Hematopoietic multipotent progenitor cell treated with erythropoietin and hydrocortisone succinate and interleukin-3 and kit ligand, for 8 days (in vitro differentiated cells): Measurements from ENCODE around the gene SMG5.
"Not testable (repeated sequence)": the region's sequence is repeated elsewhere in the genome, so short reads cannot be mapped to it uniquely, and the experiment has no call there.

Experiments
- DNase-seq: peaks from one replicate; pipeline ENCODE4 v3.0.0-alpha.2; 2015

The SMG5 gene, protein sequence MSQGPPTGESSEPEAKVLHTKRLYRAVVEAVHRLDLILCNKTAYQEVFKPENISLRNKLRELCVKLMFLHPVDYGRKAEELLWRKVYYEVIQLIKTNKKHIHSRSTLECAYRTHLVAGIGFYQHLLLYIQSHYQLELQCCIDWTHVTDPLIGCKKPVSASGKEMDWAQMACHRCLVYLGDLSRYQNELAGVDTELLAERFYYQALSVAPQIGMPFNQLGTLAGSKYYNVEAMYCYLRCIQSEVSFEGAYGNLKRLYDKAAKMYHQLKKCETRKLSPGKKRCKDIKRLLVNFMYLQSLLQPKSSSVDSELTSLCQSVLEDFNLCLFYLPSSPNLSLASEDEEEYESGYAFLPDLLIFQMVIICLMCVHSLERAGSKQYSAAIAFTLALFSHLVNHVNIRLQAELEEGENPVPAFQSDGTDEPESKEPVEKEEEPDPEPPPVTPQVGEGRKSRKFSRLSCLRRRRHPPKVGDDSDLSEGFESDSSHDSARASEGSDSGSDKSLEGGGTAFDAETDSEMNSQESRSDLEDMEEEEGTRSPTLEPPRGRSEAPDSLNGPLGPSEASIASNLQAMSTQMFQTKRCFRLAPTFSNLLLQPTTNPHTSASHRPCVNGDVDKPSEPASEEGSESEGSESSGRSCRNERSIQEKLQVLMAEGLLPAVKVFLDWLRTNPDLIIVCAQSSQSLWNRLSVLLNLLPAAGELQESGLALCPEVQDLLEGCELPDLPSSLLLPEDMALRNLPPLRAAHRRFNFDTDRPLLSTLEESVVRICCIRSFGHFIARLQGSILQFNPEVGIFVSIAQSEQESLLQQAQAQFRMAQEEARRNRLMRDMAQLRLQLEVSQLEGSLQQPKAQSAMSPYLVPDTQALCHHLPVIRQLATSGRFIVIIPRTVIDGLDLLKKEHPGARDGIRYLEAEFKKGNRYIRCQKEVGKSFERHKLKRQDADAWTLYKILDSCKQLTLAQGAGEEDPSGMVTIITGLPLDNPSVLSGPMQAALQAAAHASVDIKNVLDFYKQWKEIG

DNA sequence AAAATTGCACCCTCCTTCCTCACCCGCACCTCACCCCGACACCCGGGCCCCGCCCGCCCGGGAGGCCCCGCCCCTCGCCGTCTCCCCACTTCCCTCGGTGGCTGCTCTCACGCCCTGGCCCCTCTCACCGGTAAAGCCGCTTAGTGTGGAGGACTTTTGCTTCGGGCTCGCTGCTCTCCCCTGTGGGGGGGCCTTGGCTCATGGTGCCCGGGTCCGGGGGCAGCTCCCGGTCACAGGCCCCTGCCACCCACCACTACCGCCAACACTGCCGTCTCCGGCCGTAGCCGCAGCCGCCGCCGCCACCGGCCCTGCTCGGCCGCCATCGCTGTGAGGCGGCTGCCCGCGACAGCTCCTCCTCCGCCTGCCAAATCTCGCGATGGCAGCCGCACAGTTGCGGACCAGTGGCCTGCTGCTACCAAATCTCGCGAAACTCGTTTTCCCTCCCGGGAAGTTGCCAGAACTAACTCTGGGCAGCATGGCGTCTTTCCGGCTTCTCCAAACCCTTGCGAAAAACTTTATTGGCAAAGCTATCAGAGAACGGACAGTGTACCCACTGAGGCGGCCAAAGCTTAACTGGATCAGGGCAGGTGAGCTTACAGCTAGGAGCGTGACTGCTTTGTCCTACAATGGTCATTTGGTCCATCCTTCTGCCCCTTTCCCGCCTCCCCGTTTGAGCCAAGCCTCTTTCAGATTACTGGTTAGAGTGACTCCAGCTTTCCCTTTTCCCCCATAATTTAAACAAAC, at the start of gene SMG5:
Gene SMG5 (minus strand): TSS at position 347 of the 744 bp plus-strand sequence. CDS start 145 bp downstream, at position 202.
- peak; percentile 98 for DNase-seq

DNA sequence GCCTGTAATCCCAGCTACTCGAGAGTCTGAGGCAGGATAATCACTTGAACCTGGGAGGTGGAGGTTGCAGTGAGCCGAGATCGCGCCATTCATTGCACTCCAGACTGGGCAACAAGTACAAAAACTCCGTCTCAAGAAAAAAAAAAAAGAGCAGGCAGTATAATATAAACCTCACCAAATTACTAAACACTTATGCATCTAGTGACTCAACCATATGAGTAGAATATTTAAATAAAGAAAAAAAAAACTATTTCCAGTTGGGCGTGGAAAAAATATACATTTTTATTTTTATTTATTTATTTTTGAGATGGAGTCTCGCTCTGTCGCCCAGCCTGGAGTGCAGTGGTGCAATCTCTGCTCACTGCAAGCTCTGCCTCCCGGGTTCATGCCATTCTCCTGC, 40.6 kb upstream of the SMG5 start:
- not testable (repeated sequence) for DNase-seq

DNA sequence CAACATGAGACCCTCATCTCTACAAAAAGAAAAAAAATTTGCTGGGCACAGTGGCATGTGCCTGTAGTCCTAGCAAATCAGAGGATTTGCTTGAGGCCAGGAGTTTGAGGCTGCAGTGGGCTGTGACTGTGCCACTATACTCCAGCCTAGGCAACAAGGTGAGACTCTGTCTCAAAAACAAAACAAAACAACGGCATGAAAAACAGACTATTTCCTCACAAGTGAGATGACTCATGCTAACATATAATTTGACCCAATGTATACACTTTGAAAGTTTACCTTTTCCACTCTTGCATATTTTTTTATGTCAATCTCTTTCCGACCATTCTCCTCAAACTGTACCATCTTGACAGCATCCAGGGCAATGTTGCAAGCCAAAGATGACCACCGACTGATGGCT, 37.9 kb upstream of the SMG5 start:
- no peak for DNase-seq

DNA sequence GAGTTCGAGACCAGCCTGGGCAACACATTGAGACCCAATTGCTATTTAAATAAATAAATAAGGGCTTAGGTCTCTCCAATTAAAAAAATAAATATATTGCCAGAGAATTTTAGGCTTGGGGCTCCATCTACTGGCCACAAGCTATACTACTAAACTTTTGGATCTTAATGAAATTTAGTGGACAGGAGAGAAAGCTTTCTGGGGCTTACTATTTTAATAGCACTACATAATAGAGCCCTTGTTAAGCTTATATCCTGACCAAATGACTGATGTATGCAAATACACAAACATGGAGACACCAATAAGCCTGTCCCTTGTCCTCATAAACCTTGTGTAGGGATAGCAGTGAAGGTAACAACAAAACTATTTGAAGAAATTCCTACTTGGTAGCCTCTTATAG, 37.0 kb upstream of the SMG5 start:
- peak; percentile 57 for DNase-seq

DNA sequence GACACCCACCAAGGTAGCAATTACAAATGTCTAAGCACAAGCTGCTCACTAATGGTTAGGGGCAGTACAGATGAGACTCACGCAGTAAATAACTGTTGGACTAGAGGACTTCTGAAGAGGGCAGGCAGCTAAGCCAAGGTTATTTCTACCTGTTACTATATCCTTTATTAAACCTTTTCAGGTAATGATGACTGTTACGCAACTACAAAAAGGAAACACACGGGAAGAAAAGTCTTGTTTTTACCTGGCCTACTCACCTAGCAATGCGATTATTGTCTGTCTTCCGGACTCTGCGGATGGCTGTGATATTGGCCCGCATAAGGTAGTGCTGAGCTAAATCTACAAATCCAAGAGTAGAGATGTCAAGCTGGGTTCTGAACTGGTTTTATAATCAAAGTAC, 34.3 kb upstream of the SMG5 start:
- DNase-seq = no peak

DNA sequence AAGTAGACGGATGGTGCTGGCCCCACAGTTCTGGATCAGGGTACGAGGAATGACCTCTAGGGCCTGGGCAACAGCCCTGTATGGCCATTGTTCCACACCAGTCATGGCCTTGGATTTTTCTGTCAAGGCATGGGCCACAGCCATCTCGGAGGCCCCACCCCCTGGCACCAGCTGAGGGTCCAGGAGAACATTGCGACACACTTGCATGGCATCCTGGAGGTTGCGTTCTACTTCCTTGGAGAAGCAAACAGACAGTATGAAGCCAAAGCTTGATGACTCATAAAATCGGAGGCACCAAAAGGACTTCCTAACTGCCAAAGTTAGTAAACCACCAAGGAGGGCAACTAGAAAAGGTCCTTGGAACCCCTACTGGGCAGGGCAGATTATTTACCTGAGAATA, 28.3 kb upstream of the SMG5 start:
- DNase-seq = no peak

DNA sequence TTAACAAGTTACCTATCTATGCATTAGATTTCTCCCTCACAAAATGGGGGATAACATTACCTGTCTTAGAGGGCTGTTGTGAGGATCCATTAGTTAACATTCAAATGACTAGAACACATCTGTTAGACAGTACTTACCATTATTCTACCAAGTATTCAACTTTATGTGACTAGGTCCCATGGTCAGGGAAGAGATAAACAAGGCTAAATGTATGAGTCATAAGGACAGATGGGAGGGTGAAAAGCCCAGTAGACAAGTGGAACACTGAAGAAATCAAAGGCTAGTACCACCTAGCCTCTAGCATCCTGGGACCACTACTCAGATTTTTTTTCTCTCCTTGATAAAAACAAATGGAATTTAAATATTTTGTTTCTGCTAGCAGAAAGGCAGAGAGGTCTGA, 25.5 kb upstream of the SMG5 start:
- no peak for DNase-seq

DNA sequence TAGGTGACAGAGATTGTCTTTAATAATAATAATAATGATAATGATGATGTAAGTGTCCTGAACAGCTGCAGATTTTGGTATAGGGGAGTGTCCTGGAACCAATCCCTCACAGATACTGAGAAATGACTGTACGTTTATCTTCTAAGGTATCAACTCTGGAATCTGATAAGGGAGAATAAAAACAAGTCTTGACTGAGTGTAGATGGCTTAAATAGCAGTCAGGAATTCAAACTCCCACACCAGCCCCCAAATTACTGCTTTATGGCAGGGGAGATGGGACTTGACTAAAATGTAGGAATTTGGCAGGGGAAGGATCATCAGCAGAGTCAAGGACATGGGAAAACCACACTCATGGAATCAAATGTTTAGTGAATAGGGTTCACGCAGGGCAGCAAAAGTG, 22.6 kb upstream of the SMG5 start:
- DNase-seq = no peak

DNA sequence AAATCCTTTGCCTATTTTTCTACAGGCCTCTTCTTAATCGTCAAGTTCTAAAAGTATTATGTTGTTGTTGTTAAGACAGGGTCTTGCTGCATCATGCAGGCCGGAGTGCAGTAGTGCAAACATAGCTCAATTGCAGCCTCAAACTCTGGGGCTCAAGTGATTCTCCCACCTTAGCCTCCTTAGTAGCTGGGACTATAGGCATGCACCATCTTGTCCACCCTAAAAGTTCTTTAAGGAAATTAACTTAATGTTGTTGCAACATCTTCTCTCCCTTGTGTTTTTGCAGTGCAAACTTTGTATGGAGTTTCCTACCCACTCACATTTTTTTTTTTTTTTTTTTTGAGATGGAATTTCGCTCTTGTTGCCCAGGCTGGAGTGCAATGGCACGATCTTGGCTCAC, 20.6 kb upstream of the SMG5 start:
- DNase-seq = no peak

DNA sequence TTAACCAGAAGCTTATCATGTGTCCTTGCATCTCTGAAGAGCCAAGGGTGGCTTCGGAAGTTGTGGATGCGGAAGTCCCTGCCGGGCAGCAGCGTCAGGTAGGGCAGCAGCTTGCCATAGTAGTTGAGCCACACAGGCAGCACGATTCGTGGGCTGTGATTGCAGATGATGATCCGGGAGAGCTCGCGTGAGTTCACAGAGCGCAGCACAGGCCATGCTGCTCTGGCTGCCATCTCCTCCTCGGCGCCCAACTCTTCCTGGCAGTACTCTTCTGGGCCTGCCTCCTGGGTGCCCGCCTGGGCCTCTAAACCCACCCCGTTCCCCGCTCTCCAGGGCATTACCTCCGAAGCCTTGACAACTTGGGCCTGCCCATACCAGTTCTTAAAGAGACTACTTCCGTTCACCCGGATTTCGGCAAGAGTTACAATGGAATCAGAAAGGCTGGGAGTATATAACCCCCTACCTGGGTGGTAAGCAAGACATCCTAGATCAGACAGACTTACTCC, 16.3 kb upstream of the SMG5 start, which contains the start of gene VHLL:
Gene VHLL (minus strand): TSS at position 456 of the 506 bp plus-strand sequence. CDS start 118 bp downstream, at position 338.
- no peak for DNase-seq

DNA sequence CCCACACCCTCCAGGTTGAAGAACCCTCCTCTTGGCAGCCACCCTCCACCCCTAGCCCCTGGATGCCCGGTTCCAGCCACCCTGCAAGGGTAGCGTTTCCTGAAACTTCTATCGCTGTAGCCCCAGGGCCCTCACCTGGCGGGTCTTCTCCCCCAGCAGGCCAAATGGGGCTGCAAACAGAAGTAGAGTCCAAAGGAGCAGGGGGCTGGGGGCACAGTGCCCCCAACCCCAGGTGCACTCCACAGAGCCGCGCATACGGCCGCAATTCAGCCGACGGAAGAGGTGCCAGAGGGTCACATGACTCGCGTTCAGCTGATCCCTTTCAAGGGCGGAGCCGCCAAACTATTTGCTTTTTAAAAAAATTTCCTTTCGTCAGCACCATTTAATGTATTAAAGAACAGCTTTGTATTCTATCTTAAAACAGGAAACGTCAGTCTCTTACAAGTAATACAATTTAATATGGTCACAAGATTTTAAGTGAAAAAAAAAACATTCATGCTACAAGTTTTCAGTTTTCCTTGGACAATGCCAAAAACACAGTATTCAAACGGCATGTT, 12.8 kb upstream of the SMG5 start, which contains the start of gene GLMP:
Gene GLMP (minus strand): TSS at position 289 of the 557 bp plus-strand sequence. CDS start 34 bp downstream, at position 255.
- peak; percentile 79 for DNase-seq

DNA sequence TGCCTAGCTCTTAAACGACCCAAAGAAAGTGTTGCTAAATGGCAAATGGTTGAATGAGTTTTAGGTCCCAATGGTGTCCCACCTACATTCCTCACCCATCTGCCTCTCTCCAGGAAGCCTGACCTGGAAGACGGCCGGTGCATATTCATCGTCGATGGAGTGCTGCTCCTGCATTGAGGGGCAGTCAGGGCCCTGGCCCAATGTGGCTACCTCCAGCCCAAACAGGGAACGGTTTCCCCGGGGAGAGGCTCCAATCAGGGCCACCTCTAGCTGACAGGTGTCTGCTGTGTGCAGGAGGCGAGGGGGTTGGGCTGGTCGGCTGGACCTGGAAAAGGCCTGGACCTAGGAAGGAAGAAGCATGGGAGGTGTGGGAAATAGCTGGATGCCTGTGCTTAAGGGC, 11.3 kb upstream of the SMG5 start:
- no peak for DNase-seq

DNA sequence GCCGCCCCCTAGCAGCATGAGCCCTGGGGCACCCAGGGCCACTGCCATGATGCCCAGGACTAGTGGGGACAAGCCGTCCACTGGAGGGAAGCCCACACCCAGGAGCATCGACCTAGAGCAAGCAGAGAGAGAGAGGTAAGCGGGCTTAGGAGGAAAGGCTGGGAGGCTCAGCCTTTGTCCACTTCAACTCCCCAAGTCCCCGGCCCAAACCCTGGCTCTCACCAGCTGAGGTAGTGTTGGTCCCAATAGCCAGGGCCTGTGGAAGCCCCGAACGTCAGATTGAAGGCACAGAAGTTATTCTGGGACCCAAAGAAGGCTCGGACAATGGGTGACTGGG, 10.4 kb upstream of the SMG5 start:
- DNase-seq = no peak

DNA sequence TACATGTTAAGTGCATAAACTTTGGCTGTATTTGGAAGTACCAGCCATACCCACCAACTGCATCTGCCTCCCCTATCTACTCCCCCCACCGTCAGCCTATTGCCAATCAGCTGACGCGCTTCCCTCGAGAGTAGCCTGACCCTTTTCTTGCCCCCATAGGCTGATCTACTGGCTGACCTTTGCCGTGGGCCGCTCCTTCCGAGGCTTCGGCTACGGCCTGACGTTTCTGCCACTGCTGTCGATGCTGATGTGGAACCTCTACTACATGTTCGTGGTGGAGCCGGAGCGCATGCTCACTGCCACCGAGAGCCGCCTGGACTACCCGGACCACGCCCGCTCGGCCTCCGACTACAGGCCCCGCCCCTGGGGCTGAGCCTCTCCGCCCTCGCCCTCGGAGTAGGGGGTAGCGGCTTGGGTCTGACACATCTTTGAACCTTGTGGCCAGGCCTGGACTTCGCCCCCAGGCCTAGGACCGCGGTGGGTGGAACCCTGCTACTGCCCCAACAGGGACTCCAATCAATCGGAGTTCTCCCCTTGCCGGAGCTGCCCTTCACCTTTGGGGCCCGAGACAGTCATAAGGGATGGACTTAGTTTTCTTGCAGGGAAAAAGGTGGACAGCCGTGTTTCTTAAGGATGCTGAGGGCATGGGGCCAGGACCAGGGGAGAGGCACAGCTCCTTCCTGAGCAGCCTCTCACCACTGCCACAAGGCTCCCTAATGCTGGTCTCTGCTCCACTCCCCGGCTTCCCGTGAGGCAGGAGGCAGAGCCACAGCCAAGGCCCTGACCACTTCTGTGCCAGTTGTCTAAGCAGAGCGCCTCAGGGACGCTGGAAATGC, 8.8 kb upstream of the SMG5 start:
- DNase-seq = peak; percentile 81

DNA sequence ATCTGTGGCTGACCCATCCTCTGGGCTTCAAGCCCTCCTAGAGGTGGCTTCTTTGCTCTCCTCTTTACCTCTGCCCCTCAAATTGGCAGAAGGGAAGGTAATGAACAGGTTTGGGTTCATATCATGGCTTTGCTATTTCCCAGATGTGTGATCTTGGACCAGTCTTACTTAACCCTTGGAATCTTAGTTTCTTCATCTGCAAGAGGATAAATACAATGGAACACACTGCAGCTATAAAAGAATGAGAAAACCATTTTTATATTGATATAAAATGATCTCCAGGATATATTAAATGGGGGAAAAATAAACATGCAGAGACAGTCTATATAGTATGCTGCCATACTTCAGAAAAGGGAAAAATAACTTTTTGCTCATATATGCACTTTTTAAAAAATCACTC, 7.2 kb upstream of the SMG5 start:
- DNase-seq = no peak

DNA sequence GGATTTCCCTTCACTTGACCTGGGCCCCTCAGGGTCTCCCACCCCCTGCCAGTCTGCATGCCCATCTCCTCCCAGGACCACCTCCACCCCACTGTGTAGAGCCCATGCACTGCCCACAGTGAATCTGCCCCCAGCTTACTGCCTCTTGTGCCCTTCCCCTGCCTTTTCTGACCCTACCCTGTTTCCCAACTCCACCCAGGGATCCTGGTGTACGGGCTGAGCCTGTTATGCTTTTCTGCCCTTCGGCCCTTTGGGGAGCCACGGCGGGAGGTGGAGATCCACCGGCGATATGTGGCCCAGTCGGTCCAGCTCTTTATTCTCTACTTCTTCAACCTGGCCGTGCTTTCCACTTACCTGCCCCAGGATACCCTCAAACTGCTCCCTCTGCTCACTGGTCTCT, 3.4 kb upstream of the SMG5 start:
- no peak for DNase-seq

DNA sequence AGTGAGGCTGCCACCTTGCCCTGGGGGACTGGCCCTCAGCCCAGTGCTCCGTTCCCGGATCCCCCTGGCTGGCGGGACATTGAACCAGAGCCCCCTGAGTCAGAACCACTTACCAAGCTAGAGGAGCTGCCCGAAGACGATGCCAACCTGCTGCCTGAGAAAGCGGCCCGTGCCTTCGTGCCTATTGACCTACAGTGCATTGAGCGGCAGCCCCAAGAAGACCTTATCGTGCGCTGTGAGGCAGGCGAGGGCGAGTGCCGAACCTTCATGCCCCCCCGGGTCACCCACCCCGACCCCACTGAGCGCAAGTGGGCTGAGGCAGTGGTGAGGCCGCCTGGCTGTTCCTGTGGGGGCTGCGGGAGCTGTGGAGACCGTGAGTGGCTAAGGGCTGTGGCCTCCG, 2.8 kb upstream of the SMG5 start:
- DNase-seq = no peak

DNA sequence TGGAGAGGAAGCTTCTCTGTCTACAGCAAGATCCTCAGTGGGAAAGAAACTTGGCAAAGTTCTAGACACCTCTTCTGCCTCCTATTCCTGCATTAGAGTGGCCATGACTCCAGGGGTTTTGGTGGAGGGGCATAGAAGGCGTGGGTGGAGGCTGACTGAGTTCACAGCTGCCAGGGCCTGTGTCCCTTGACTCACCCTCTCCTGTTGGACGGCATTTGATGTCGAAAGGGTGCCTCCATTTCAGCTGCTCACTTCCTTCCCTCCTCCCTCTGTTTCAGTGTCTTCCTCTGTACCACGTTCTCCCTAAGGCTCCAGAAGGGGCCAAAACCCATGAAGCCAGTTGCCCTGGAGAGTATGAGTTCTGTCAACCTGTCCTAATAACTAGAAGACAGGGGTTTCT, 2.1 kb upstream of the SMG5 start:
- no peak for DNase-seq

DNA sequence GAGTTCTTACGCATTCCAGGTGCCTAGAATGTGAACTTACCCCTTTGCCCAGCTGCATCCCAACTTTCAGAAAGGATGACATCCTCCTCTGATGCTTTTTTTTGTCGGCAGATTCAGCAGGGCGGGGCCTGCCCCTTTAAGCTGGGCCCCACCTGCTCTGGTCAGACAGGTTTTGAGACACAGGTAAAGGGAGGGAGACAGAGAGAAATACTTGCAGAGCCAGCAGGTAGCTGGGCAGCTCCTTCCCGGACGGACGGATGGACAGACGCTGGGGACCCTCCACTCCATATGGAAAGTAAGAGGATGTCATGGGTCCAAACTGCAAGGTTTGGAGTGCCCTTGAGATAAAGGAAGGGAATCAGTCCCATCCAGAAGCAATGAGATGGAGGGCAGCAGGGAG, 1.5 kb upstream of the SMG5 start, which contains the start of gene TMEM79:
Gene TMEM79 (plus strand): TSS at position 214 of the 400 bp plus-strand sequence. CDS start 902 bp downstream, outside the sequence.
- no peak for DNase-seq

DNA sequence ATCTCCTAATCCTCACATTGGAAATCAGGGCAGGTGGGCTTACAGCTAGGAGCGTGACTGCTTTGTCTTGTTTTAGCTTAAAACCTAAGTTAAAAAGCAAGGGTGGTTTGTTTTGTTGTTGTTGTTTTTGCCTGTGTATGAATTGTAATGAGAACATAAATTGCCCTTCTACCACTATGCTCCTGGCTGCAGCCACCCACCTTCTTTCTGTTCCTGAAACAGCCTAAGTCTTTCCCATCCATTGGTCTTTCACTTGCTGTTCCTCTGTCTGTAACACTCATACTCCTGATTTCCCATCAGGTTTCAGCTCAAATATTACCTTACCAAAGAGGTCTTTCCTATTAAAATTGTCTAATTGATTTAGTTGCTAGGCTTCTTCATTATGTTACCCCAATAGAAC, 896 bp upstream of the SMG5 start:
- no peak for DNase-seq
